Naive thymus-derived CD4-positive, alpha-beta T cell (primary cell): ENCODE measurements around the gene PELI2. TPM values are rescaled to one million over a fixed set of nuclear protein-coding genes. Genes with fewer than 3 reads are reported as not detected.

ENCODE experiments used
- ATAC-seq: fragments of 150-1000 bp; cut with Tn5 transposase; 2 replicates; pipeline ENCODE4 v1.10.0; 2021; ENCODE audit warnings: mild to moderate bottlenecking, moderate library complexity
- CTCF ChIA-PET: fragments of 350-600 bp; sonication (Branson Sonifier 250); formaldehyde crosslinking; loops from one replicate; lab custom pipeline; 2021; ENCODE audit warnings: antibody characterized with exemption; lab: Charles Lee
- POLR2A ChIA-PET: fragments of 350-600 bp; sonication (Branson Sonifier 250); formaldehyde crosslinking; loops from one replicate; lab custom pipeline; 2021; ENCODE audit warnings: antibody characterized with exemption, inconsistent platforms; lab: Charles Lee
- DNase-seq, 9 donors: peaks; one replicate each; pipeline versions ENCODE4 v3.0.0 to v3.0.0-alpha.2; 2020 to 2022; ENCODE audit warnings: mixed read lengths in 1 of 9
- H3K27ac ChIP-seq: one replicate; pipeline ENCODE4 v1.7.0; 2013; ENCODE audit warnings: mild to moderate bottlenecking, low read depth, low read length, moderate library complexity
- H3K27me3 ChIP-seq, 2 donors: one replicate each; pipeline ENCODE4 v1.7.0; 2013; ENCODE audit warnings: low read length in 2 of 2, mild to moderate bottlenecking in 2 of 2, moderate library complexity in 2 of 2; ENCODE audit not compliant: control insufficient read depth in 2 of 2, insufficient read depth in 2 of 2
- H3K36me3 ChIP-seq, 3 experiments: 1 replicate in 2 of 3; 2 replicates in 1 of 3; pipeline ENCODE4 v1.7.0; 2013; ENCODE audit warnings: low read length in 3 of 3, mild to moderate bottlenecking in 3 of 3, moderate library complexity in 1 of 3; ENCODE audit not compliant: insufficient read depth in 3 of 3, control insufficient read depth in 2 of 3
- H3K4me1 ChIP-seq, 2 donors: one replicate each; pipeline ENCODE4 v1.7.0; 2013; ENCODE audit warnings: low read length in 2 of 2, mild to moderate bottlenecking in 2 of 2, moderate library complexity in 1 of 2; ENCODE audit not compliant: control insufficient read depth in 2 of 2, insufficient read depth in 2 of 2
- H3K4me3 ChIP-seq: 2 replicates; pipeline ENCODE4 v1.7.0; 2013; ENCODE audit warnings: mild to moderate bottlenecking, low read length
- H3K9me3 ChIP-seq, 3 experiments: 1 replicate in 2 of 3; 2 replicates in 1 of 3; pipeline ENCODE4 v1.7.0; 2013; ENCODE audit warnings: low read length in 3 of 3; ENCODE audit not compliant: control insufficient read depth in 2 of 3
- H3K27ac Mint-ChIP-seq, 9 donors: one replicate each; pipeline ENCODE4 v1.8.0; 2020 to 2022; ENCODE audit warnings: mixed read lengths in 9 of 9, mild to moderate bottlenecking in 8 of 9, moderate library complexity in 5 of 9, inconsistent platforms in 2 of 9
- H3K27me3 Mint-ChIP-seq, 5 donors: one replicate each; pipeline ENCODE4 v1.8.0; 2021 to 2022; ENCODE audit warnings: mixed read lengths in 5 of 5, mild to moderate bottlenecking in 1 of 5
- H3K36me3 Mint-ChIP-seq, 5 donors: one replicate each; pipeline ENCODE4 v1.8.0; 2020 to 2022; ENCODE audit warnings: mixed read lengths in 5 of 5, mild to moderate bottlenecking in 3 of 5, inconsistent platforms in 1 of 5
- H3K4me1 Mint-ChIP-seq, 7 donors: one replicate each; pipeline ENCODE4 v1.8.0; 2020 to 2022; ENCODE audit warnings: mixed read lengths in 7 of 7, mild to moderate bottlenecking in 3 of 7, inconsistent platforms in 1 of 7
- H3K4me3 Mint-ChIP-seq, 10 donors: one replicate each; pipeline ENCODE4 v1.8.0; 2020 to 2022; ENCODE audit warnings: mild to moderate bottlenecking in 10 of 10, mixed read lengths in 10 of 10, moderate library complexity in 6 of 10, inconsistent platforms in 2 of 10
- H3K9me3 Mint-ChIP-seq, 11 donors: one replicate each; pipeline ENCODE4 v1.8.0; 2020 to 2022; ENCODE audit warnings: mixed read lengths in 11 of 11, mild to moderate bottlenecking in 4 of 11, inconsistent platforms in 1 of 11, moderate library complexity in 1 of 11
- intact Hi-C, 2 donors: fragments of 100-400 bp; cut with micrococcal nuclease; formaldehyde crosslinking; loops; one replicate each; pipeline ENCODE4 v1.15.1; 2023
- polyA plus RNA-seq, 2 donors: library from polyadenylated mRNA; unstranded; fragments of 300-500 nt; fragmentation: Illumina TruSeq; gene quantifications; one replicate each; pipeline ENCODE4 v1.2.3, GENCODE V29; 2021
- total RNA-seq, 6 experiments: library from RNA in 5 of 6; stranded (reverse) in 5 of 6; gene quantifications; 1 replicate in 5 of 6; 2 replicates in 1 of 6; pipeline ENCODE4 v1.2.3 and lab custom pipeline; 2021 to 2026

Gene PELI2
- total and polyA plus RNA-seq, 7 experiments from 2014 or later, result 1.7 to 24.7 (median 11.3) TPM

GRCh38 chr14:56115976-56116893 lies 2.0 kb upstream of the PELI2 start:
- no peaks in the 10 kb centered on the region for H3K9me3 ChIP-seq
- ChIA-PET POLR2A (no interaction called here), CTCF (no interaction called here)
- Mint-ChIP-seq H3K36me3 (peaks cover 0 to 3% (median 0%) of the 10 kb centered on the region in 5 donors), H3K9me3 (peaks cover 0 to 1% (median 0%) of the 10 kb centered on the region in 11 donors), H3K27me3 (peaks cover 0 to 62% (median 0%) of the 10 kb centered on the region in 5 donors), H3K27ac (peak overlapping the region; percentile 41 to 98 (median 92)), H3K4me3 (peak overlapping the region; percentile 48 to 96 (median 66)), H3K4me1 (peaks cover 32 to 63% (median 55%) of the 10 kb centered on the region in 7 donors)
- peak; percentile 24 for ATAC-seq
- peaks cover 0 to under 1% of the 10 kb centered on the region in 2 donors for H3K27me3 ChIP-seq
- H3K36me3 ChIP-seq, result no peaks in the 10 kb centered on the region
- intact Hi-C loops, result loop anchor here (2.0 to 10.0 kb wide), 17 partner anchors 34 to 1719 kb away; partner anchors contain the start of genes CDKN3 (in 2 of the 2), CGRRF1 (in 1 of the 2), GCH1 (in 1 of the 2) and MAPK1IP1L (in 1 of the 2)
- H3K27ac ChIP-seq, result peak overlapping the region; percentile 64
- DNase-seq, result peak in 7 of 9 donors; percentile 30 to 66 (median 52)
- H3K4me3 ChIP-seq, result no peak overlapping the region
- peaks cover 14 to 32% of the 10 kb centered on the region in 2 donors for H3K4me1 ChIP-seq

GRCh38 chr14:56118611-56119181 lies 485 bp downstream of the PELI2 start:
- CTCF ChIA-PET, result no interaction called here

GRCh38 chr14:56119201-56119981 lies 1.2 kb downstream of the PELI2 start:
- ChIA-PET POLR2A (interaction anchor here (0.6 to 2.3 kb wide), 4 partner anchors 23 to 684 kb away, joined by 3 to 8 read pairs (median 3); partner anchors contain the start of gene TMEM260), CTCF (interaction anchor here (1.1 kb wide), 1 partner anchor 12 kb away, joined by 4 read pairs; no protein-coding TSS in a partner anchor)
- Mint-ChIP-seq H3K9me3 (peaks cover 0 to 1% (median 0%) of the 10 kb centered on the region in 11 donors), H3K27me3 (peaks cover 0 to 53% (median 0%) of the 10 kb centered on the region in 5 donors), H3K4me3 (peak overlapping the region; percentile 80 to 95 (median 91)), H3K4me1 (peaks cover 29 to 67% (median 59%) of the 10 kb centered on the region in 7 donors), H3K27ac (peak overlapping the region; percentile 35 to 92 (median 72)), H3K36me3 (peaks cover 0 to 6% (median 0%) of the 10 kb centered on the region in 5 donors)
- Histone ChIP-seq H3K4me1 (peaks cover 14 to 32% of the 10 kb centered on the region in 2 donors), H3K36me3 (no peaks in the 10 kb centered on the region), H3K27ac (peak overlapping the region; percentile 72), H3K9me3 (no peaks in the 10 kb centered on the region), H3K27me3 (peaks cover 0 to 4% of the 10 kb centered on the region in 2 donors), H3K4me3 (peak overlapping the region; percentile 57)
- intact Hi-C loops, result loop anchor here (1.0 to 10.0 kb wide), 24 partner anchors 37 to 1722 kb away; partner anchors contain the start of genes CDKN3 (in 2 of the 2), CGRRF1 (in 1 of the 2), CNIH1 (in 1 of the 2) and GCH1 (in 1 of the 2)
- ATAC-seq (no peak), DNase-seq (peak; percentile 2 to 41 (median 24))

More at GRCh38 chr14:56118611-56119181, 485 bp downstream of the PELI2 start:
- Histone ChIP-seq H3K4me1 (peaks cover 14 to 32% of the 10 kb centered on the region in 2 donors), H3K36me3 (no peaks in the 10 kb centered on the region), H3K27ac (peak overlapping the region; percentile 72), H3K9me3 (no peaks in the 10 kb centered on the region), H3K4me3 (peak overlapping the region; percentile 57), H3K27me3 (peaks cover 0 to 4% of the 10 kb centered on the region in 2 donors)
- peak overlapping the region in 8 of 10 donors; percentile 15 to 97 (median 57) for H3K4me3 Mint-ChIP-seq
- H3K36me3 Mint-ChIP-seq, result peaks cover 0 to 6% (median 0%) of the 10 kb centered on the region in 5 donors
- POLR2A ChIA-PET, result interaction anchor here (0.7 to 2.3 kb wide), 3 partner anchors 14 to 461 kb away, joined by 3 to 8 read pairs (median 5); partner anchors contain the start of gene TMEM260
- peak in 4 of 9 donors; percentile 10 to 62 (median 38) for DNase-seq
- intact Hi-C loops, result loop anchor here (1.0 to 10.0 kb wide), 26 partner anchors 36 to 1721 kb away; partner anchors contain the start of genes CDKN3 (in 2 of the 2), CGRRF1 (in 1 of the 2), CNIH1 (in 1 of the 2) and DLGAP5 (in 1 of the 2)
- H3K27ac Mint-ChIP-seq, result no peak overlapping the region
- peaks cover 29 to 66% (median 58%) of the 10 kb centered on the region in 7 donors for H3K4me1 Mint-ChIP-seq
- peaks cover 0 to 58% (median 0%) of the 10 kb centered on the region in 5 donors for H3K27me3 Mint-ChIP-seq
- H3K9me3 Mint-ChIP-seq, result peaks cover 0 to 1% (median 0%) of the 10 kb centered on the region in 11 donors
- peak; percentile 17 for ATAC-seq

- intact Hi-C loops, result no loop called here
- Histone ChIP-seq H3K4me3 (peak overlapping the region; percentile 57), H3K9me3 (no peaks in the 10 kb centered on the region), H3K27ac (no peak overlapping the region), H3K36me3 (no peaks in the 10 kb centered on the region), H3K4me1 (peaks cover 14 to 32% of the 10 kb centered on the region in 2 donors), H3K27me3 (peaks cover 0 to 4% of the 10 kb centered on the region in 2 donors)
- POLR2A ChIA-PET, result interaction anchor here (1.5 to 2.3 kb wide), 2 partner anchors 35 to 459 kb away, joined by 4 to 8 read pairs; partner anchors contain the start of gene TMEM260
- H3K27ac Mint-ChIP-seq, result peak overlapping the region in 8 of 9 donors; percentile 6 to 92 (median 58)
- DNase-seq (peak in 6 of 9 donors; percentile 1 to 33 (median 14)), ATAC-seq (no peak)
- peaks cover 0 to 1% (median 0%) of the 10 kb centered on the region in 11 donors for H3K9me3 Mint-ChIP-seq
- peaks cover 0 to 6% (median 0%) of the 10 kb centered on the region in 5 donors for H3K36me3 Mint-ChIP-seq
- CTCF ChIA-PET, result interaction anchor here (1.1 kb wide), 1 partner anchor 11 kb away, joined by 4 read pairs; no protein-coding TSS in a partner anchor
- peaks cover 33 to 73% (median 64%) of the 10 kb centered on the region in 7 donors for H3K4me1 Mint-ChIP-seq
- peak overlapping the region; percentile 80 to 95 (median 91) for H3K4me3 Mint-ChIP-seq
- H3K27me3 Mint-ChIP-seq, result peaks cover 0 to 51% (median 0%) of the 10 kb centered on the region in 5 donors
These were observed 2.0 kb downstream of the PELI2 start for GRCh38 chr14:56120091-56120691.

GRCh38 chr14:56121816-56122215 lies 3.6 kb downstream of the PELI2 start:
- DNase-seq (no peak), ATAC-seq (no peak)
- Mint-ChIP-seq H3K27me3 (peaks cover 0 to 39% (median 0%) of the 10 kb centered on the region in 5 donors), H3K4me1 (peaks cover 22 to 65% (median 50%) of the 10 kb centered on the region in 7 donors), H3K36me3 (peaks cover 0 to 6% (median 0%) of the 10 kb centered on the region in 5 donors), H3K9me3 (no peaks in the 10 kb centered on the region), H3K27ac (peak overlapping the region in 1 of 9 donors; percentile 54), H3K4me3 (peak overlapping the region in 3 of 10 donors; percentile 1 to 16 (median 3))
- intact Hi-C loops, result no loop called here
- Histone ChIP-seq H3K36me3 (no peaks in the 10 kb centered on the region), H3K27me3 (peaks cover 0 to 4% of the 10 kb centered on the region in 2 donors), H3K4me1 (peaks cover 14 to 21% of the 10 kb centered on the region in 2 donors), H3K4me3 (no peak overlapping the region), H3K9me3 (no peaks in the 10 kb centered on the region), H3K27ac (no peak overlapping the region)
- ChIA-PET POLR2A (interaction anchor here (0.7 to 1.5 kb wide), 2 partner anchors 33 to 1613 kb away, joined by 3 to 4 read pairs; no protein-coding TSS in a partner anchor), CTCF (no interaction called here)
